HG03571 (cell line): ENCODE data around the gene BNC2.

ENCODE experiments used
- ATAC-seq: cut with Tn5 transposase; IDR thresholded peaks from one replicate; pipeline ENCODE4 v1.9.1; 2021; ENCODE audit not compliant: unreplicated experiment

The BNC2 gene

DNA sequence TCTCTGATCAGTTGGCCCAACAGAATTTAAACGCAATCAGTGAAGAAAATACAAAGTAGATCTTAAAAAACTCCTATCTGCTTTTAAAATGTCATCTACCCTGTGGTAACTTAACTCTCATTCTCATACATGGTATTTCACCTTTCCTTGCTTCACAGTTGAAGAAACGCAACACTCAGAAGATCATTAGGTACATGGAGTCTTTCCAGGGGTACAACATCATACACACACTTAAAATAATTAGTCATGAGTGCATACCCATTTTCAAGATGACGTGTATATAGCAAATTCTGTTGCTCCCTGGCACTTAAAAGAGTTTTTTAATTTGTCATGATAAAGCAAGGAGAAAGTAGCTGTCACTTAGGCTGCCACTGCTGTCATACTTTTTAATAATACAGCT is 259.9 kb downstream of the BNC2 start:
- no peak for ATAC-seq

GRCh38 chr9:16608906-16609305 is 261.6 kb downstream of the BNC2 start:
- no peak for ATAC-seq

GRCh38 chr9:16602494-16602893 is 268.0 kb downstream of the BNC2 start:
- no peak for ATAC-seq

DNA sequence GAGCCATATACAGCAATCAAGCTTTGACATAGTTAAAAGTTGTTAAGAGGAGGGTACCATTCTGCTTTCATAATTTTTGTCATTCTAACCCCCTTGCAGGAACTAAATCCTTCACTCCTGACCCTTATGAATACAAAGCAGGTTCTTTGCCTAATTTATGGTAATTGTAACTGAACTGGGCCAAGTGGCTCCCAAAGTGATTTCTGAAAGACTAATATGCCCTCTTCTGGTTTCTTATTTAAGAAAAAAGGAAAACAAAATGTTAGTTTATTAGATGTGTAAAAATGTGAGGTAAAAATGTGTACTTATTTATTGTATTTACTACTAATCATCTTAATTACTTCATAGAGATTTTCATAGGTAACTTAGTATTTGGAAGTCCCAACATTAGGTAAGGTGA is 268.5 kb downstream of the BNC2 start:
- ATAC-seq: no peak

- ATAC-seq: no peak
Measured at GRCh38 chr9:16598316-16598715, 272.2 kb downstream of the BNC2 start.

DNA sequence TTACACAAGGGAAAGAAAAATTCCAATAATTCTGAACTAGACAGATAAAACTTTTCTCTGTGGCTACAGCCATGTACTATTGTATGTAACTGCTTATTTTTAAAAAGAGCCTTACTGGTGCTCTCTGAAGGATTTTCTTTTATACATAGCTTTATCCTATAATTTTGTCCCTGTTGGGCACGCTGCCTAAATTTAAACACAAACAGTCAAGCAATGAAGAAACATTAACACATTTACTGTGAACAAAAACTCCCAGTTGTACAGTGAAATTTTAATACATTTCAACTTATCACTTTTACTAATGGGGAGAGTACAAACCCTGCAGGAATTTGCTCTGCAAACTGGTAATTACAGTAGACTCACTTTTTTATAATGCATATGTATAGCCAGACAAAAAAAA is 273.3 kb downstream of the BNC2 start:
- ATAC-seq: no peak

- no peak for ATAC-seq
Measured at GRCh38 chr9:16595227-16595626, 275.2 kb downstream of the BNC2 start.

DNA sequence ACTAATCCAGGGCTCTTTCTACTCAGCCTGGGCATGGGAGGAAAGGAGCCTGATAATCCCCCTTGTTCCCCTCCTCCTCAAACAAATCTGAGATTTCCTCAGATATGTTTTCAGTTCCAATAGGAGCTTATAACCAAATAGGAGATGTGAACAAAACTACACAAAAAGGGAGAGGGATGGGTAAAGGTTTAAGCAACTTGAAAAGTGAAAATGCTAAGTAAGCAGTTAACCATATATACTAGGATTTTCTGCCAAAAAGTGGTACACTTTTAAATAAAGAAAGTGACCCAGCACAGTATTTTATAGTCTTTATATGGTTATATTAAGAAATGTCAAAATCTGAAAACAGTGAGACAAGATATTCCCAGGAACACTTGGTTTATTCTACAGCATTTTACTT is 275.7 kb downstream of the BNC2 start:
- ATAC-seq: no peak

- ATAC-seq: no peak
Measured at GRCh38 chr9:16593746-16594145, 276.7 kb downstream of the BNC2 start.

DNA sequence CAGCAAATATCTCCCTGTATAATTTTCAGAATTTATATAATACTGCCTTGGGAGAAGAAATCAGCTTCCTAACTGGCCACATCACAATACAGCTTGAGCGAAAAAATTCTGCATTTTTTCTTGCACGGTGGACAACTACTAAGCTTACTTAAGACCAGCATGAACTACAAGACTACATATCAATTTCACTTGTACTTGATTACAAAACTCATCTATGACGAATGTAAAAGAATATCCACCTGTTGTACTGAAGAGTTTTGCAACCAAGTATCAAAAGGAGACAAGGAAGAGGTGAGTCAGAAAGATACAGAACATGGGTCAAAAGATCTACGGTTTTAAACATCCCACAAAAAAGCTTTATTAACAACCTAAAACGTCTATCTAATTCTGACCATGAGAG is 279.4 kb downstream of the BNC2 start:
- ATAC-seq: no peak

- no peak for ATAC-seq
Measured at GRCh38 chr9:16585591-16585990, 284.9 kb downstream of the BNC2 start.

DNA sequence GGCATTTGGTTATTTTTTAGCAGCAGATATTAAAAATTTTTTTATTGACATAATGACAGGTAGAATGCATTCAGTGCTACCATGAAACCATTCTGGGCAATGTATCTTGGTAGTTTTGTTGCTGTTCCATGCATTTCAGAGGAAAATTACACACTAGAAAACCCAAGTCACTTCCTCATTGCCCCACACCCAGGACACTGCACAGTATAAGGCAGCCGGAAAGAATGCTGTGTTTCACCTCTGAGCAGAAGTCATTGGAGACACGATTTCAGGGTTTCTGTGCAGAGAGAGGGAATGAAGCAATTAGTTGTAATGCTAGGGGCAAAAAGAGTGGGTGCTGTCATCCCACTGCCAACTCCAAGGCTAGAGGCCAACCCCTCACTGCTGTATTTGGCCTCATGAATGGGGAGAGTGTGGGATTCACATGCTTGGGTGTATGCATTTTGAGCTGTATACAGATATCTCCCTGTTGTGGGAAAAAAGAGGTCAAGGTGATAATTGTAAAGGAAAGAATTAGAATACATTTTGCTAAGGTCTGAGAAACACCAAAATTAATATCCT is 290.5 kb downstream of the BNC2 start:
- ATAC-seq: no peak

DNA sequence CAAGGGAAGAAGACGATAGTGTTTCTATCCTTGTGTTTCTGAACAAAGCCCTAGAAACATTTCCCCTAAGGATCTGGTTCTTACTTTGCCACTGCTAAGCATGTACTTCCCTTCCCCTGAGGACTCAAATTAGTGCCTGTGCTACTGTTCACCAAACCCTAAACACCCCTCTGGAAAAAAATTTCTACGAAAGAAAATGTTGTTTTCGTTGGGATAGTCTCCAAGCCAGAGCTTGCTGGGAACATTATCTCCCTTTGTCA is 294.6 kb downstream of the BNC2 start:
- no peak for ATAC-seq

DNA sequence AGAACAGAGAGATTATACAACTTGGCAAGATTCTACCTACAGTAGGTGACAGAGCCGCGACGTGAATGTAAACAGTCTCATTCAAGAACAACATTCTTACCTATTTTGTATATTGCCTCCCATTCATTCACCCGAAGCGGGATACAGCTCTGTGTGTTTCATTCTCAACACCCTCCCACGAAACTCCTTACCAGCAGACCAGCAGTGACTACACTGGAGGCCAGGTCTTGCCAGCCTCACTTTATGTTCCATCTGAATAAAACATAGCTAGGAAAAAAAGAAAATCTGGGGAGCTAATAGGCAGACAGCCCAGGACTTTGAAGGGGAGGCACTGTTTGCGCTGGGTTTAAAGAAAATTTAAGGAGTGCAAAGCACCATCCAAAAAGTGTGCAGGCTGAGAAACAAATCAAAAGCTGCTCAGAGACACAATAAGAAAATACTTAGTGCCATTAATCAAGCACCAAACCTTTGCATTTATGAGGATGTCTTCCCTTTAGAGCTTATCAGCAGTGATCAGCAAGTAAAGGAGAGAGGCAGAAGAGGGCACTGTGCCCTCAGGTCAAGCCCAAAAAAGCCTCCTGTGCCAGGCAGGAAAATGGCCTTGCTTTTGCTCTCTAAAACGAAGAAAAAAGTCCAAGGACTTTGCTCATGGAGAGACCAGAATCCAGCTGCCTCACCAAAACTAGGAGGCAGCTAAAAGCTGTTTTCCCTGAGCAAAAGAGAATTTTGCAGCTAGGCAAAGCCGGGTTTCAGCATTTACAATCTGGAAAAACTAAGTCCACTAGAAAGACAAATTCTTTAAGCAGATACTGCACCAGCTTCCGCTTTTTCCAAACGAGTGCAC is 295.1 kb downstream of the BNC2 start:
- no peak for ATAC-seq

DNA sequence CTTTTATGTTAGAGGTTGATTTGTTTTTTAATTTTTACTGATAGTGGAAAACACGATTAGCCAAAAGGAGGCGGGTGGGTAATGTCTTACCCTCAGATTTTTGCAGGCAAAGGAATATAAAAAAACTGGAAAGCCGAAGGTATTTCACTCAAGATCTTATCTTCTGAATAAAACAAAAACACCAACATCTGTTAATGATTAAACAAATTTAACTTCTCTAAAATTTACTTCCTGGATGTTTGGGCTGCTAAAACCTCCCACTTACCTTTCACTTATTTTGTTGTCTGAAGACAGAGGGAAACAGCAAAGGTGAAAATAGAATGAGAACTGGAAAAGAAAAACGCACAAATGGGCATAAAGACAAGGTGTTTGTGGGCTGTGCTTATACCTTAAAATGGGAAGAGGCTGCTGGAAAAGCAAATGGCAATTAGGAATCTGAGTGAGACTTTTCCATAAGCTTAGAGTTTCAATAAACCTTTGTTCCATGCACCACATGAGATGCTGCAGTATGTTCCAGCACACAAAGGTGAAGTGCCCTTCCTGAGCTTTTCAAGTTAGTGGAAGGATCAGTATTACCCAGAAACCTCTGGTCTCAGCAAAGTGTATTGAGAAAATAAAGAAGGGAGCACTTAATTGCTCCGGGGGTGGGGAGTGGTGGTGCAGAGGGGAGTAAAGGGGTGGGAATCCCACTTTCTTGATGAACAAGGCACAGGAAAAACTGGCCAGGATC is 298.3 kb downstream of the BNC2 start:
- ATAC-seq: no peak

DNA sequence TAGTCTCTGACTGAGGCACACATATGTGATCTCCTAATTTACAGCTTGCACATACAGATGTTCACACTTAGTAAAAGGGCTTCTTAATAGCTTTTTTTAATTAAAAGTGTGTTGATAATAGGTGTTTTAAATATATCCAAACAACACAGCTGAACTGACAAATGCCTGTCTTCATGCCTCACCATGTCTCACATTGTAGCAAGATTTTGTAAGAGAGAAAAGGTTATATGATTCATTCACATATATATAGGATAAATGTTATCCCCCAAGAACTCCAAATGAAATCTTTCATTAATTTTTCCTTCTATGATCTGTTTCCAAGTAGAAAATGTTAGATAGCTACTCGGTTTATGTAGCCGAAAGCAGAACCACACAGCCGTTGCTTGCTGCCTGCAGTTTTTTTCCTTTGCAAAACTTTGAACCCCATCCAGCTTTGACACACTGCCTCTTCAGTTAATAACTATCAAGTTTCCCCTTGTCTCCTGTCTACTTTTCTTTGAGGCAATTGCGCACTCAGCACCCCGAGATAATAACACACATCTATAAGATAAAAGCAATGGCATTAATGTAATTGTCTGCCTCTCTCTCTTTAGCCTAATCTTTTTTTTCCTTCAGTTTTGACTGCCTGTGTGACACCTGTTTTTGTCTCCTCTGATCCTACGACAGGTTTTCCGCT is 299.2 kb downstream of the BNC2 start:
- no peak for ATAC-seq

DNA sequence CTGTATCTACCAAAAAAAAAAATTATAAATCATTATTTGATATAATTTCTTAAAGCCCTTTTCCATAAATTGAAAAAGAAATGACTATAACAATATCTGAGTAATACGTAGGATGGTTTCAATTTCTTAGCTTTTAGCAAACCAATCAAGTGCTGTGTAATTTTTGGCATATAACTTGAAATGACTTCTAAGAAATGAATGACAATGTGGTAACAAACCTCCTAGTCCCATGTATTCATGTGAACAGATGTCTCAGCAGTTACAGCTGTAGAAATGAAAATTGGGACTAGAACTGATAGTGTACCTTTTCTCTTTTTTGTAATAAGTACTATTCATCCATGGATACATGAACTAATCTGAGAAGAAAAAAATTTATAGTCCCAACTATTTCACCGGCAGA is 307.0 kb downstream of the BNC2 start:
- no peak for ATAC-seq

DNA sequence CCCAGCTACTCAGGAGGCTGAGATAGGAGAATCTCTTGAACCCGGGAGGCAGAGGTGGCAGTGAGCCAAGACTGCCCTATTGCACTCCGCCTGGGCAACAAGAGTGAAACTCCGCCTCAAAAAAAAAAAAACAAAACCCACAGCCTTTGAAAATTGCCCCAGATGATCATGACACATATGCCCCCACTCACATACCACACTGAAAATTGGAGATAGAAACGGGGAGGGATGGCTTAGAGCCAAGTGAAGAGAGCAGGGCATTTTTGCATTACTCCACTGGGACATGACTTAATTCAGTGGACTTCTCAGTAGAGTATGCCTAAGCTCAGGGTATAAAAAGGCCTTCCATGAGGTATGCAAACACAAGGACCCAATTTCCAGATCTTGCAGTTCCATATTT is 309.3 kb downstream of the BNC2 start:
- no peak for ATAC-seq

DNA sequence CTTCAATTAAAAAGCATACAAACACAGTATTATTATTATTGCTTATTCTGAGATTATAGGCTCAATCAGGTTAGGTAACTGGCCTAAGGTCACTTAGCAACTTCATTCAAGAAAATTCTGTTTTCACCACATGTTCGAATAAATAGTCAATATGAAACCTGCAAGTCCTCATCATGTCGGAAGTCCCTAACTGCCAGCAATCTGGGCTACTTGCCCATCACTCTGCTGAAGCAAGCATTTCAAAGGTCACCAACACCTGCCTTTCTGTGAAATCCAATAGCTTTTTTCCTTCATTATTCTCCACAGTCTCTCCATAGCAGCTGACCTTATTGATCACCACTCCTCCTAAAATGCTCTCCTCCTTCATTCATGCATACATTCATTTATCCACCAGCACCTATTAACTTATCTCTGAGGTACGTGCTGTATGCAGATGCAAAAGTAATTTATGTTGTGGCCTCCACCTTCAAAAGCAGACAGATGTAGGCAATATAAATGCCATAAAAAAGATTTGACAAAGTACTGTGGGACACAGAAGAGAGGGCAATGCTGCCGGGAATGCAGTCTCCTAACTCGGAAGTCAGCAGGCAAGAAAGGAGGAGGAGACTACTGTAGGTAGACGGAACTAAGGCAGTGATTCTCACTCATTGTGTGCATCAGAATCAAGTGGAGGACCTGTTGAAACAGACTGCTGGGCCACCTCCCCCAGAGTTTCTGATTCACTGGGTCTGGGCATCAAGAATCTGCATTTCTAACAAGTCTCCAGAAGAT is 310.9 kb downstream of the BNC2 start:
- no peak for ATAC-seq

DNA sequence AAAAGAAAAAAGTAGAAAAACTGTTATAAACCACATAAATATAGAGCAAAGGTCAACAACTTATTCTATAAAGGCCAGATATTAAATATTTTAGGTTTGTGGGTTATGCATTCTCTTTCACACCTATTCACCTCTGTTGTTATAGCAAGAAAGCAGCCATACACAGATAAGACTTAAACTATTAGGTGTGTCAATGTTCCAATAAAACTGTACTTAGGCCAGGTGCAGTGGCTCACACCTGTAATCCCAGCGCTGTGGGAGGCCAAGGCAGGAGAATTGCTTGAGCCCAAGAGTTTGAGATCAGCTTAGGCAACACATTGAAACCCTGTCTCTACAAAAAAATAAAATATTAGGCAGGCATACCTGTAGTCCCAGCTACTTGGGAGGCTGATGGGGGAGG is 314.7 kb downstream of the BNC2 start:
- no peak for ATAC-seq

- no peak for ATAC-seq
Measured at GRCh38 chr9:16553869-16554540, 316.5 kb downstream of the BNC2 start.
